Loucy (cell line): ENCODE data around the gene TGM3.

Experiments used
- H2AFZ ChIP-seq: fragments of 200-600 bp; sonication (generic); 2 replicates; pipeline ENCODE4 v1.6.0; 2016; ENCODE audit warnings: antibody characterized with exemption, mild to moderate bottlenecking, low read length, moderate library complexity
- H3F3A ChIP-seq: fragments of 200-600 bp; 2 replicates; pipeline ENCODE4 v1.6.0; 2016; ENCODE audit warnings: antibody characterized with exemption, low read depth, mild to moderate bottlenecking
- H3K27me3 ChIP-seq: fragments of 200-600 bp; sonication (generic); 2 replicates; pipeline ENCODE4 v1.6.1; 2014; ENCODE audit warnings: low read length, mild to moderate bottlenecking; ENCODE audit not compliant: insufficient read depth, poor library complexity, severe bottlenecking
- H3K36me3 ChIP-seq: fragments of 200-600 bp; sonication (generic); 2 replicates; pipeline ENCODE4 v1.6.1; 2016; ENCODE audit warnings: low read length; ENCODE audit not compliant: insufficient read depth
- H3K4me1 ChIP-seq: fragments of 200-600 bp; sonication (generic); 2 replicates; pipeline ENCODE4 v1.5.1; 2014; ENCODE audit warnings: low read length, mild to moderate bottlenecking; ENCODE audit not compliant: insufficient read depth, poor library complexity, severe bottlenecking
- H3K4me2 ChIP-seq: fragments of 200-600 bp; sonication (generic); 2 replicates; pipeline ENCODE4 v1.6.0; 2014; ENCODE audit warnings: antibody characterized with exemption, low read length, low read depth, mild to moderate bottlenecking; ENCODE audit not compliant: poor library complexity, severe bottlenecking
- H3K4me3 ChIP-seq: fragments of 200-600 bp; sonication (generic); 2 replicates; pipeline ENCODE4 v1.5.1; 2014; ENCODE audit warnings: low read length, mild to moderate bottlenecking, mixed read lengths; ENCODE audit not compliant: poor library complexity, severe bottlenecking
- H3K79me2 ChIP-seq: fragments of 200-600 bp; sonication (generic); 2 replicates; pipeline ENCODE4 v1.6.1; 2014; ENCODE audit warnings: low read length; ENCODE audit not compliant: insufficient read depth
- H3K9ac ChIP-seq: fragments of 200-600 bp; sonication (generic); 2 replicates; pipeline ENCODE4 v1.6.0; 2014; ENCODE audit warnings: mild to moderate bottlenecking, low read depth, low read length, moderate library complexity; ENCODE audit not compliant: poor library complexity, severe bottlenecking
- H3K9me2 ChIP-seq: fragments of 200-600 bp; sonication (generic); replicated peaks from 2 replicates; pipeline ENCODE4 v1.6.1; 2016; ENCODE audit warnings: low read depth, low read length, mixed read lengths
- H3K9me3 ChIP-seq: fragments of 200-600 bp; sonication (generic); 2 replicates; pipeline ENCODE4 v1.6.1; 2014; ENCODE audit warnings: mild to moderate bottlenecking, antibody characterized with exemption, low read length, low read depth; ENCODE audit not compliant: insufficient read depth
- H4K20me1 ChIP-seq: fragments of 200-600 bp; sonication (generic); 2 replicates; pipeline ENCODE4 v1.6.0; 2014; ENCODE audit warnings: antibody characterized with exemption, low read length, mild to moderate bottlenecking; ENCODE audit not compliant: insufficient read depth, poor library complexity, severe bottlenecking
- CTCF ChIP-seq: fragments of 200-600 bp; sonication (generic); conservative IDR thresholded peaks from 2 replicates; pipeline ENCODE4 v1.5.1; 2014; ENCODE audit warnings: mild to moderate bottlenecking, antibody characterized with exemption, low read length
- EZH2phosphoT487 ChIP-seq: fragments of 200-600 bp; IDR thresholded peaks from 2 replicates; pipeline ENCODE4 v1.6.1; 2018; ENCODE audit warnings: antibody characterized with exemption, mild to moderate bottlenecking, moderate library complexity, borderline replicate concordance

TGM3 gene

GRCh38 chr20:2373098-2373497 is 77.3 kb downstream of the TGM3 start:
- Histone ChIP-seq H3K9ac (no peak overlapping the region), H2AFZ (no peak overlapping the region), H3K79me2 (no peaks in the 10 kb centered on the region), H3K9me2 (no peaks in the 10 kb centered on the region), H3F3A (no peaks in the 10 kb centered on the region), H4K20me1 (no peaks in the 10 kb centered on the region), H3K4me2 (no peak overlapping the region), H3K27me3 (no peaks in the 10 kb centered on the region), H3K4me1 (no peaks in the 10 kb centered on the region), H3K36me3 (no peaks in the 10 kb centered on the region), H3K4me3 (no peak overlapping the region), H3K9me3 (no peaks in the 10 kb centered on the region)
- no peak for TF ChIP-seq CTCF
- no peak for TF ChIP-seq EZH2phosphoT487

- peaks cover 10% of the 10 kb centered on the region for H3K4me1 ChIP-seq
- no peak overlapping the region for H3K4me2 ChIP-seq
- no peak overlapping the region for H2AFZ ChIP-seq
- H4K20me1 ChIP-seq, result no peaks in the 10 kb centered on the region
- no peaks in the 10 kb centered on the region for H3K27me3 ChIP-seq
- H3K36me3 ChIP-seq, result no peaks in the 10 kb centered on the region
- H3K9ac ChIP-seq, result no peak overlapping the region
- no peaks in the 10 kb centered on the region for H3K9me2 ChIP-seq
- no peak overlapping the region for H3K4me3 ChIP-seq
- no peaks in the 10 kb centered on the region for H3K79me2 ChIP-seq
- H3F3A ChIP-seq, result no peaks in the 10 kb centered on the region; the same call in 1 of the 2 replicates
- H3K9me3 ChIP-seq, result no peaks in the 10 kb centered on the region
- TF ChIP-seq EZH2phosphoT487, result no peak
- no peak for TF ChIP-seq CTCF
Measured at GRCh38 chr20:2374346-2375125, 78.7 kb downstream of the TGM3 start.

- no peak overlapping the region for H3K9ac ChIP-seq
- H3K4me2 ChIP-seq, result peak overlapping the region; percentile 60
- H3F3A ChIP-seq, result no peaks in the 10 kb centered on the region; the same call in 1 of the 2 replicates
- H3K4me3 ChIP-seq, result peak overlapping the region; percentile 48
- no peaks in the 10 kb centered on the region for H3K79me2 ChIP-seq
- H3K27me3 ChIP-seq, result no peaks in the 10 kb centered on the region
- H4K20me1 ChIP-seq, result no peaks in the 10 kb centered on the region
- H3K9me2 ChIP-seq, result no peaks in the 10 kb centered on the region
- H3K9me3 ChIP-seq, result no peaks in the 10 kb centered on the region
- no peaks in the 10 kb centered on the region for H3K36me3 ChIP-seq
- TF ChIP-seq CTCF (no peak), EZH2phosphoT487 (no peak)
- H2AFZ ChIP-seq, result no peak overlapping the region
- H3K4me1 ChIP-seq, result peaks cover 31% of the 10 kb centered on the region
Measured at GRCh38 chr20:2378893-2379292, 83.1 kb downstream of the TGM3 start.
